HFF-Myc (cell line): Measurements from ENCODE around the gene TRAP1.
"Not testable (repeated sequence)": the region's sequence is repeated elsewhere in the genome, so short reads cannot be mapped to it uniquely, and the experiment has no call there.

ENCODE experiments used
- DNase-seq: peaks from one replicate; pipeline ENCODE4 v3.0.0-alpha.2; 2011; ENCODE audit warnings: low read depth; ENCODE audit errors: extremely low read depth
- H3K4me3 ChIP-seq: replicated peaks from 2 replicates; pipeline ENCODE4 v1.5.1; 2011; ENCODE audit warnings: low read depth, mild to moderate bottlenecking, control low read depth, low read length
- TF ChIP-seq, protein P1 (sequence below): IDR thresholded peaks from 2 replicates; pipeline ENCODE4 v1.5.1; 2012; ENCODE audit warnings: mild to moderate bottlenecking, low read depth, low read length, control low read depth; ENCODE audit errors: missing control alignments

The TRAP1 gene

GRCh38 chr16:3659251-3659650 is 58.1 kb downstream of the TRAP1 start:
- TF ChIP-seq, protein P1, sequence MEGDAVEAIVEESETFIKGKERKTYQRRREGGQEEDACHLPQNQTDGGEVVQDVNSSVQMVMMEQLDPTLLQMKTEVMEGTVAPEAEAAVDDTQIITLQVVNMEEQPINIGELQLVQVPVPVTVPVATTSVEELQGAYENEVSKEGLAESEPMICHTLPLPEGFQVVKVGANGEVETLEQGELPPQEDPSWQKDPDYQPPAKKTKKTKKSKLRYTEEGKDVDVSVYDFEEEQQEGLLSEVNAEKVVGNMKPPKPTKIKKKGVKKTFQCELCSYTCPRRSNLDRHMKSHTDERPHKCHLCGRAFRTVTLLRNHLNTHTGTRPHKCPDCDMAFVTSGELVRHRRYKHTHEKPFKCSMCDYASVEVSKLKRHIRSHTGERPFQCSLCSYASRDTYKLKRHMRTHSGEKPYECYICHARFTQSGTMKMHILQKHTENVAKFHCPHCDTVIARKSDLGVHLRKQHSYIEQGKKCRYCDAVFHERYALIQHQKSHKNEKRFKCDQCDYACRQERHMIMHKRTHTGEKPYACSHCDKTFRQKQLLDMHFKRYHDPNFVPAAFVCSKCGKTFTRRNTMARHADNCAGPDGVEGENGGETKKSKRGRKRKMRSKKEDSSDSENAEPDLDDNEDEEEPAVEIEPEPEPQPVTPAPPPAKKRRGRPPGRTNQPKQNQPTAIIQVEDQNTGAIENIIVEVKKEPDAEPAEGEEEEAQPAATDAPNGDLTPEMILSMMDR, result no peak
- no peak overlapping the region for H3K4me3 ChIP-seq
- no peak for DNase-seq

DNA sequence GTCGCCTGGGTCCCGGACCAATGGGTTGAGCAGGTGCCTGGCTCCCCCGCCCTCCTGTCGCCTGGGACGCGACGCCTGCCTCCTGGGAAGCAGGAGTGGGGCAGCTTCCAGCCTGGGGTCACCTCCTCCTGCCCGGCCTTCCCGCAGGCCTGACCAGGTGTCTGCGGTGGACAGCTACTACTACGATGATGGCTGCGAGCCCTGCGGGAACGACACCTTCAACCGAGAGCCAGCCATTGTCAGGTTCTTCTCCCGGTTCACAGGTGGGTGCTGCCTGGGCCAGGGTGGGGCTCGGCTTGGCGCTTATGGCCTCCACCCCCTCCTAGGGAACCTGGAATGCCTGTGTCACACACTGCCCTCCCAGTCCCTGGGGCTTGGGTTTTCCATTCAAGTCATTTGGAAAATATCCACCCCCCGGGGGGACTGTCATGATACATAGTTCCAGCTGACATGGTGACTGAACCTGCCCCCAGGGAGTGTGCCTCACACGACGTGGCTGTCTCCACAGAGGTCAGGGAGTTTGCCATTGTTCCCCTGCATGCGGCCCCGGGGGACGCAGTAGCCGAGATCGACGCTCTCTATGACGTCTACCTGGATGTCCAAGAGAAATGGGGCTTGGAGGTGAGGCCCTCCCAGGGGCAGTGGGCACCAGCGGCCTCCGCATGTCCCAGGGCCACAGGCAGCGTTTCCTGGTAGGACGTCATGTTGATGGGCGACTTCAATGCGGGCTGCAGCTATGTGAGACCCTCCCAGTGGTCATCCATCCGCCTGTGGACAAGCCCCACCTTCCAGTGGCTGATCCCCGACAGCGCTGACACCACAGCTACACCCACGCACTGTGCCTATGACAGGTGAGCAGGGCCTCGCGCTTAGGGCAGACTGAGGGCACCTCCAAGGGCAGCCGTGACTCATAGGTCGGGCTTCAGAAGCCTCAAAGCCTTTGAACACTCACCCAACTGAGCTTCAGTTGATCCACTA is 60.5 kb downstream of the TRAP1 start:
- no peak for DNase-seq
- TF ChIP-seq, protein P1, result no peak
- H3K4me3 ChIP-seq, result no peak overlapping the region

DNA sequence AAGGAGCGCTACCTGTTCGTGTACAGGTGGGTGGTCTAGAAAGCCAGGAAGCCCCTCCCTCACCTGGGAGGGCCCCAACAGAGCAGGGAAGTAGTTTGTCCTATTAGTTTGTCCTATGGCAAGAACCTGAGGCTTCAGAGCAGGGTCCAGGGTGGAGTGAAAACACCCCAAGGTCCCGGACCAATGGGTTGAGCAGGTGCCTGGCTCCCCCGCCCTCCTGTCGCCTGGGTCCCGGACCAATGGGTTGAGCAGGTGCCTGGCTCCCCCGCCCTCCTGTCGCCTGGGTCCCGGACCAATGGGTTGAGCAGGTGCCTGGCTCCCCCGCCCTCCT is 61.2 kb downstream of the TRAP1 start:
- DNase-seq, H3K4me3 ChIP-seq: not testable (repeated sequence)

DNA sequence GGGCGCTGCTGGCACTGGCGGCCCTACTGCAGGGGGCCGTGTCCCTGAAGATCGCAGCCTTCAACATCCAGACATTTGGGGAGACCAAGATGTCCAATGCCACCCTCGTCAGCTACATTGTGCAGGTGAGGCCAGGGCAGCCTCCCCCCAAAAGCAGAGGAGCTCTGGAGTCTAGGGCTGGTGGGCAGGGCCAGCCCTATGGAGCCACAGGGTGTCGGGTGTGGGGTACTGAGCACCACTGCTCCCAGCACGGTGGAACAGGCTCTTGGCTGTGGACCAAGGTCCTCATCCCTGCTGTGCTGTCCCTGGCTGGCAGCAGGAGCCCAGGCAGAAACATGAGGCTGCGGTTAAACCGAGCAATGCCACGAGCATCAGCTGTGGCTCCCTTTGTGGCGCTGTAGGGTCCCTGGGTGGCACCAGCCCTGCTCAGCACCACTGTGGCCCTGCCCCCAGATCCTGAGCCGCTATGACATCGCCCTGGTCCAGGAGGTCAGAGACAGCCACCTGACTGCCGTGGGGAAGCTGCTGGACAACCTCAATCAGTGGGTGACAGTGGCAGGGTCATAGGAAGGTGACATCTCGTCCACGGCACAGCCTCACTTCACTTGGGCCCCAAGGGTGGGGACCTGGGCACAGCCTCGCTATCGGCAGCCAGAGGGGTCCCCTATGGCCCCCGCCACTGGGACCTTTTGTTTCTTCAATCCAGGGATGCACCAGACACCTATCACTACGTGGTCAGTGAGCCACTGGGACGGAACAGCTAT is 61.7 kb downstream of the TRAP1 start:
- DNase-seq, result no peak
- TF ChIP-seq, protein P1, result no peak
- no peak overlapping the region for H3K4me3 ChIP-seq

GRCh38 chr16:3655030-3655395 is 62.3 kb downstream of the TRAP1 start:
- no peak for DNase-seq
- H3K4me3 ChIP-seq, result no peak overlapping the region
- TF ChIP-seq, protein P1, result no peak

DNA sequence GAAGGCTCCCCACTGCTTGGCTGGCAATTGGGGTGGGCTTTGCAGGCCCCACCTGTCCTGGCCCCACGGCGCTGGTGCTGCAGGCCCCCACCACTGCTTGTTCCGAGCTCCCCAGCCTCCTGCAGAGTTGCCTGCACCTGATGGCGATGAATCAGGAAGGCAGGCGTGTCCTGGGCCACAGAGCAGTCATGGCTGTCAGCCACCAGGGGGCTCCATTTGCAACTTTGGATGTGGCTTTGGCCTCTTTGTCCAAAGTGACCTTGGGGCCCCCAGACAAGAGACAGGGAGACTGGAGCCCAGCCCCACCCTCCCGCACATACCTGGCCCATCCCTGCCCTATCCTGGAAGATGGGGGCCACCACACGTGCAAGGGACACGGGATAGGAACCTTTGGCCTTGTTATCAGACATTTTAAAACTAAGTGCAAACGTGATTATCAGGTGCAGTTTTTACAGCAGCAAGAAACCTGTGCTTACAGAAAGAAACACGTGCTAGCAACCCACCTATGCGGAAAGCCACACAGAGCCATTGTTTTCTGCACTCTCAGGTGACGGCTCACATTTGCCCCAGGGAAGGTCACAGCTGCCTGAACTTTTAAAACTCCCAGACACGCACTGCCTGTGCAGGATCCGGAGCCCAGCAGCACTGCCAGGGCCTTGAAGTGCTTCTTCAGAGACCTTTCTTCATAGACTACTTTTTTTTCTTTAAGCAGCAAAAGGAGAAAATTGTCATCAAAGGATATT is 62.9 kb downstream of the TRAP1 start, which contains the start of gene DNASE1:
Gene DNASE1, plus strand, starts transcription at position 443 of the 743 bp plus-strand sequence. CDS start 683 bp downstream, outside the sequence.
- TF ChIP-seq, protein P1, result peak; percentile 79
- no peak for DNase-seq
- no peak within 1 kb of the TSS for H3K4me3 ChIP-seq
